ENCODE measurements around the gene MAGI2. TPM values are rescaled to one million over a fixed set of nuclear protein-coding genes. Genes with fewer than 3 reads are reported as not detected.

The MAGI2 gene
- total RNA-seq, 1 experiment from 2014 or later = 14.3 TPM

GRCh38 chr7:78134256-78134655 is 1319.2 kb downstream of the MAGI2 start:
- Histone ChIP-seq H3K27ac (ENCODE audit: insufficient read length, low read depth, low read length) (no peak overlapping the region), H2BK15ac (ENCODE audit: low read depth, low read length) (no peak overlapping the region), H3K27me3 (ENCODE audit: insufficient read depth, low read length) (no peaks in the 10 kb centered on the region), H4K91ac (ENCODE audit: insufficient read length, low read depth, low read length) (no peak overlapping the region), H2BK5ac (ENCODE audit: insufficient read length, low read length) (no peak overlapping the region), H3K14ac (ENCODE audit: insufficient read depth, low read length) (no peak overlapping the region), H3K4me1 (ENCODE audit: insufficient read depth, low read length) (peaks cover 2% of the 10 kb centered on the region; the same call in 1 of the 2 replicates), H2AFZ (ENCODE audit: low read length) (no peak overlapping the region), H3K9me3 (ENCODE audit: control insufficient read depth, low read depth, low read length) (no peaks in the 10 kb centered on the region), H2AK5ac (ENCODE audit: insufficient read length, low read length) (no peak overlapping the region), H4K8ac (replicated peaks; ENCODE audit: insufficient read length, low read depth, low read length) (no peak overlapping the region), H3K79me2 (ENCODE audit: insufficient read depth, low read length) (no peaks in the 10 kb centered on the region), H2BK20ac (ENCODE audit: low read depth, low read length, poor library complexity, severe bottlenecking) (no peak overlapping the region), H3K4ac (ENCODE audit: low read depth, low read length) (no peak overlapping the region), H4K5ac (ENCODE audit: insufficient read length, low read depth, low read length) (no peak overlapping the region), H3K23me2 (ENCODE audit: insufficient read length, low read depth, low read length, poor library complexity, severe bottlenecking) (no peaks in the 10 kb centered on the region), H3K9ac (ENCODE audit: extremely low read depth, insufficient read length, low read length) (no peak overlapping the region), H3K23ac (ENCODE audit: insufficient read length, low read depth, low read length) (no peak overlapping the region), H2BK12ac (ENCODE audit: insufficient read length, low read depth, low read length) (no peak overlapping the region), H3K4me2 (ENCODE audit: insufficient read depth, insufficient read length, low read length) (no peak overlapping the region), H3T11ph (ENCODE audit: low read length) (no peak overlapping the region), H4K20me1 (ENCODE audit: control insufficient read depth, insufficient read depth, insufficient read length) (no peaks in the 10 kb centered on the region), H3K56ac (ENCODE audit: insufficient read length, low read depth, low read length) (no peak overlapping the region), H2BK120ac (ENCODE audit: low read depth, low read length, poor library complexity, severe bottlenecking) (no peak overlapping the region), H3K79me1 (ENCODE audit: insufficient read depth, low read depth, low read length, poor library complexity, severe bottlenecking) (no peaks in the 10 kb centered on the region), H3K18ac (ENCODE audit: insufficient read length, low read depth, low read length) (no peak overlapping the region)
- no peaks in the 10 kb centered on the region for H3K27me3 Mint-ChIP-seq (ENCODE audit: low read depth)
- H3K4me3 Mint-ChIP-seq = no peak overlapping the region
- H3K27ac Mint-ChIP-seq = no peak overlapping the region
- peak; percentile 73 for TF ChIP-seq CTCF (conservative IDR thresholded peaks at IDR 0.05)
- no peaks in the 10 kb centered on the region for H3K9me3 Mint-ChIP-seq
- no peak for DNase-seq
- no CpG with 5 or more reads among the region's 2 CpGs for WGBS (ENCODE audit: extremely low coverage, insufficient read length, low lambda C conversion rate)
- H3K36me3 Mint-ChIP-seq (ENCODE audit: insufficient read depth in 1 of 3, low read depth in 3 of 3) = peaks cover 0 to 1% (median 0%) of the 10 kb centered on the region in 3 experiments; a peak in 1 of 7 replicates
- H3K4me1 Mint-ChIP-seq = peaks cover 14 to 15% of the 10 kb centered on the region in 2 experiments; a peak in 3 of 4 replicates
